GM12891 (cell line): ENCODE data around the gene COL8A2.

Experiments used
- DNase-seq: peaks from one replicate; pipeline ENCODE4 v3.0.0; 2011; ENCODE audit warnings: low spot score; ENCODE audit not compliant: insufficient read length
- FAIRE-seq: peaks from 2 replicates; lab custom pipeline; 2011; peaks lifted over from hg19 to GRCh38; lab: Jason Lieb, UNC
- PAX5 ChIP-seq: IDR thresholded peaks from 2 replicates; pipeline ENCODE4 v1.6.1; 2011; ENCODE audit warnings: low read length, moderate library complexity, mild to moderate bottlenecking; ENCODE audit not compliant: insufficient read depth, severe bottlenecking
- POLR2A ChIP-seq: IDR thresholded peaks from 2 replicates; pipeline ENCODE4 v1.6.1; 2011; ENCODE audit warnings: low read depth, low read length, control low read depth
- POLR2AphosphoS5 ChIP-seq: IDR thresholded peaks from 2 replicates; pipeline ENCODE4 v1.6.1; 2011; ENCODE audit warnings: low read depth, low read length, control low read depth
- POU2F2 ChIP-seq: IDR thresholded peaks from 2 replicates; pipeline ENCODE4 v1.6.1; 2011; ENCODE audit warnings: low read depth, mild to moderate bottlenecking, control low read depth, low read length, moderate library complexity
- SPI1 ChIP-seq: IDR thresholded peaks from 2 replicates; pipeline ENCODE4 v1.6.1; 2011; ENCODE audit warnings: low read depth, low read length, control low read depth
- TAF1 ChIP-seq: IDR thresholded peaks from 2 replicates; pipeline ENCODE4 v1.6.1; 2011; ENCODE audit warnings: low read depth, low read length, control low read depth

Gene COL8A2

DNA sequence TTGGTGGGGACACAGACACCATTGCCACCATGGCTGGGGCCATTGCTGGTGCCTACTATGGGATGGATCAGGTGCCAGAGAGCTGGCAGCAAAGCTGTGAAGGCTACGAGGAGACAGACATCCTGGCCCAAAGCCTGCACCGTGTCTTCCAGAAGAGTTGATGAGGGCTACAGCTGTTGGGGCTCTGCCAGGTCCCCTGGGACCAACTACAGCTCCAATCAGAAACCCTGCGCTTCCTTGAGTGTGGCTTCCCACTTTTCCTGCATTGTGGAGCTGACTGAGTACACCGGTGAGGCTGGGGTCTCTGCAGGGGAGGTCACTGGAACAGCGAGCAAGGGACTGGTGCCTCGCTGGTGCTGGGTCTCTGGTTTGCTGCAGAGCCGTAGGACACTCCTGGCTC is 31.8 kb downstream of the COL8A2 start:
- DNase-seq (no peak), FAIRE-seq (no peak)
- TF ChIP-seq SPI1: no peak
- TF ChIP-seq POU2F2: no peak
- TF ChIP-seq POLR2A: no peak
- no peak for TF ChIP-seq TAF1
- no peak for TF ChIP-seq PAX5
- no peak for TF ChIP-seq POLR2AphosphoS5

DNA sequence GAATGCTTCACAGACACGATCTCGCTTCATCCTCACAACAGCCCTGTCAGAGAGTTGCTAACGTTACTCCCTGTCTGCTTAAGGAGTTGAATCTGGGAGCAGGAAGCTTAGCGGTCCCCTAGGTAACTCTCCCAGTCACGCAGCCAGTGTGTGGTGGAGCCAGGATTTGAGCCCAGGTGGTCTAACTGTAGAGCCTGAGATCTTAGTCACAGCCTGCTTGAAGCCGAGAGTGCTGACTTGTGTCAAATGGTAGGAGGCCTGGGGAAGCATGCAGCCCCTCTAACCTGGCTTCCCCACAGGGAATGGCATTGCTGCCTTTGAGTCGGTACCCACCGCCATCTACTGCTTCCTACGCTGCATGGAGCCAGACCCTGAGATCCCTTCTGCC is 32.2 kb downstream of the COL8A2 start:
- TF ChIP-seq POLR2A (no peak), TAF1 (no peak)
- no peak for FAIRE-seq
- DNase-seq: no peak

DNA sequence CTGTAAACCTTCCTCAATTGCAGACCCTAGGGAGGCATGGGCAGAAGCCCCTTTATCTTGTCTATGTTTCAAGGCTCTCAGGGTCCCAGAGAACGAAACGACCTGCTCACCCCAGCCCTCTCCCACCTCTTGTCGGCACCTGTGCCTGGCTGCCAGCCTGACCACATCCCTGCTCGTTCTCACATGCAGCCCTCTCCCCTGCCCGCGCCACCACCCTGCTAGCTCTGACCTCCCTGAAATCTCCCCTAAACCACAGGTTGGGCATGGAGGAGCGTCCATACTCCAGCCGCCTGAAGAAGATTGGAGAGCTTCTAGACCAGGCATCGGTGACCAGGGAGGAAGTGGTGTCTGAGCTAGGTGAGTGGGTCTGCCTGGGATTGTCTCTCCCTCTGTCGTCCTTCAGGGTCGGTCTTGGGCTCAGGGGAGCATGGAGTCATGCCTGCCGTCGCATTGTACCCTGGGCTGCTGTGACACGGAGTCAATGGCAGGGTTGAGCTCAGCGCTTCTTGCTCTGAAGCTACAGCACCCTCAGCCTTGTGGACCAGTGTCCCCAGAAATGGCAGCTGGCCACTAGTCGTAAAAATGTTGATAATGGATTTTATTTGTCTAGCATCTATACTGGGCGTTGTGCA is 32.7 kb downstream of the COL8A2 start:
- FAIRE-seq: no peak
- no peak for TF ChIP-seq POLR2AphosphoS5
- TF ChIP-seq PAX5: no peak
- TF ChIP-seq SPI1: no peak
- no peak for TF ChIP-seq TAF1
- TF ChIP-seq POU2F2: no peak
- no peak for DNase-seq

DNA sequence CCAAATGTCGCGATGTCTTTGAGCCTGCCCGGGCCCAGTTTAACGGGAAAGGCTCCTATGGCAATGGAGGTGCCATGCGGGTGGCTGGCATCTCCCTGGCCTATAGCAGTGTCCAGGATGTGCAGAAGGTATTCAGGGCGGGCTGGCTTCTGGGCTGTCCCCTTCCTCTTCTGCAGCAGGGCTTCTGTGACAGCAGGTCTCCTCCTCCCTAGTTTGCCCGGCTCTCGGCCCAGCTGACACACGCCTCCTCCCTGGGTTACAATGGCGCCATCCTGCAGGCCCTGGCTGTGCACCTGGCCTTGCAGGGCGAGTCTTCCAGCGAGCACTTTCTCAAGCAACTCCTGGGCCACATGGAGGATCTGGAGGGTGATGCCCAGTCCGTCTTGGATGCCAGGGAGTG is 33.3 kb downstream of the COL8A2 start:
- FAIRE-seq (no peak), DNase-seq (no peak)
- no peak for TF ChIP-seq PAX5
- no peak for TF ChIP-seq TAF1
- no peak for TF ChIP-seq SPI1
- TF ChIP-seq POU2F2: no peak

DNA sequence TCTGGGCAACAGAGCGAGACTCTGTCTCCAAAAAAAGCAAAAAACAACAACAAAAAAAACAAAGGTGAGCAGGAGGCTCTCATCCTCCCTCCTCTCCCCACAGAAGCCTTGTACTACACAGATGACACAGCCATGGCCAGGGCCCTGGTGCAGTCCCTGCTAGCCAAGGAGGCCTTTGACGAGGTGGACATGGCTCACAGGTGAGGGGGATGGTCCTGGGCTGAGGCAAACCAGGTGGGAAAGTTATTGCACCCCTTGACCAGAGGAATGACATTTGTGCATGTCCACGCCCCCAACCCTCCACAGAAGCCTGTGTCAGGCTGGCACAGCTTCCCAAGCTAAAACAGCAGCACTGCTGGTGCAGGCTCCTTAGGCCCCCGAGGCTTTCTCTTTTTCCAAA is 33.9 kb downstream of the COL8A2 start:
- FAIRE-seq (no peak), DNase-seq (no peak)
- TF ChIP-seq POLR2A: no peak
- TF ChIP-seq PAX5: no peak
- peak; percentile 49 for TF ChIP-seq POLR2AphosphoS5
- no peak for TF ChIP-seq SPI1
- no peak for TF ChIP-seq TAF1
- no peak for TF ChIP-seq POU2F2

DNA sequence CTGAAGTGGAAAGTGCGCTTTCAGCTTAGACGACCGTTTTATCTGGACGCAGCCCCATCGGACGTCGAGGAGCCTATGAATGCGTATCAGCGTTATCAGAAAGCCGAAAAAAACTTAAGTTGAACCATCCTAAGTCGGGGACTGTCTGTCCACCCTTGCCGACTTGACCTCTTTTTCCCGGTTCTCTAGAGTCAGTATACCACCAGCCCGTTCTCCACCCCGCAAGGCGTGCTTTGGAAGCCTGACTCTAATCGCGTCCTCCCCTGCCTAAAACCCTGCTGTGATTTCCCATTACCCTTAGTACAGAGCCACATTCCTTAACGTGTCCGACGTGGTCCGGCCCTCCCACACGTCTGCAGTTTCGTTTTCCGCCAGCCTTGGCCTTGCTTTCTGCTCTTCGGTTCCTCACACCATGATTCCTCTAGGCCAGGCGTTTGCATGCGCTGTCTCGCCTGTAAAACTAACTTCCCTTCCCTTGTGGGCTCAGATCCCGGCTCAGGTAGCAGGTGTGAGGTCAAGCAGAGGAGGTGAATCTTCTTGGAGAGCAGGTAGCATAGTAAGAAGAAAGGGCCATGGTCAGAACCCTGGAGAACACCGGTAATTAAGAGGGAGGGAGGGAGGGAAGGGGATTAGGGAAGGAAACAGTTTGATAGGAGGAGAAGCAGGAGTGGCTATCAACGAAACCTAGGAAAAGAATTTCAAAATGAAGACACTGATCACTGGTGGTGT is 35.5 kb downstream of the COL8A2 start:
- FAIRE-seq: no peak
- no peak for TF ChIP-seq POU2F2
- TF ChIP-seq POLR2AphosphoS5: no peak
- no peak for TF ChIP-seq PAX5
- peak; percentile 53; the same call in 1 of the 2 replicates for TF ChIP-seq POLR2A
- peak; percentile 51; the same call in 1 of the 2 replicates for TF ChIP-seq TAF1
- TF ChIP-seq SPI1: no peak
- no peak for DNase-seq

DNA sequence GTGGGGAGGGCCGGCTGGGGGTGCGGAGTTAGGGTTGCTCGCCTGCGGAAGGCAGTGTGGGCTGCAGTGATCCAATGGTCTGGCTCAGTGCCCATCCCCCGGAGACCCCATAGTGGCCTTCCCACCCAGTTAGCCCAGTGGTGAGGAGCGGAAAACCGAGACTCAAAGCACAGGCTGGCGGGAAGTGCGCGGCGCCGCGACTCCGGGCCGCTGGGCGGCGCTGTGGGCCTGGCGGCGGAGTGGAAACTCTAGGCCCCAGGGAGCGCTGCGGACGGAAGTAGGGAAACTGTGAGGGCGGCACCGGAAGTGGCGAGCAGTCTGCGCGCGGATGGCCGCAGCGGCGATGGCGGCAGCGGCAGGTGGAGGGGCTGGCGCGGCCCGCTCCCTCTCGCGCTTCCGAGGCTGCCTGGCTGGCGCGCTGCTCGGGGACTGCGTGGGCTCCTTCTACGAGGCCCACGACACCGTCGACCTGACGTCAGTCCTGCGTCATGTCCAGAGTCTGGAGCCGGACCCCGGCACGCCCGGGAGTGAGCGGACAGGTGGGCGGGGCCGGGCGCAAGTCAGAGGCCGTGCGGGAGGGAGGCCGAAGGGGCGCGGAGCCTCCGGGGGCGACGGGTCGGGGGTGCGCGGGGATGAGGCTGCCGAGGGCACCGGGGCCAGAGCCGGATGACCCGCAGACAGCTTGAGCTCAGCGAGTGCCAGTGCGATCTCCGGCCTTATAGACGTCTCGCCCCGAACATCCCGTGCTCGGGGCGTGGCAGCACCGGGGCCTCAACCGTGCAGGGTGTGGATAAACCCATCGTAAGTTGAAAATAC is 36.2 kb downstream of the COL8A2 start, which contains the start of gene ADPRS:
TSS of gene ADPRS (plus strand) at position 316 of the 816 bp plus-strand sequence. CDS start at position 329, 13 bp downstream.
- FAIRE-seq (peak; percentile 98), DNase-seq (peak; percentile 98)
- peak; percentile 97 for TF ChIP-seq POLR2A
- TF ChIP-seq POU2F2: peak; percentile 56; the same call in 1 of the 2 replicates
- peak; percentile 66 for TF ChIP-seq PAX5
- peak; percentile 96 for TF ChIP-seq TAF1
- peak; percentile 59 for TF ChIP-seq SPI1
- peak; percentile 94 for TF ChIP-seq POLR2AphosphoS5

DNA sequence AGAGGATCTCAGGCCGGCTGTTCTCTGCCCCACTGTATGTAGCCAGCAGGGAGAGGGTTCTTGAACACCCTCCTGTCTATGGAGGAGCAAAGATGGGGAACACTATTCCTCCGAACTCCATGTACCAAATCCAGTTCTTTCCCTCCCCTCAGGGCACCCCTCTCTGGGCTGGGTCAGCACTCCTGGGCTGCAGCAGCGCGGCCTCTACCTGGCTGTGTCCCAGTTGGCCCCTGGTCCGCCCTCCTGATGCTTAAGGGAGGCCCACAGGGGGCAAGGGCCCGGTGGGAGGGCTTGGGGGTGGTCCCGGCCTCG is 36.8 kb downstream of the COL8A2 start:
- TF ChIP-seq SPI1 (no peak), POU2F2 (no peak), POLR2AphosphoS5 (no peak)
- DNase-seq (no peak), FAIRE-seq (no peak)

DNA sequence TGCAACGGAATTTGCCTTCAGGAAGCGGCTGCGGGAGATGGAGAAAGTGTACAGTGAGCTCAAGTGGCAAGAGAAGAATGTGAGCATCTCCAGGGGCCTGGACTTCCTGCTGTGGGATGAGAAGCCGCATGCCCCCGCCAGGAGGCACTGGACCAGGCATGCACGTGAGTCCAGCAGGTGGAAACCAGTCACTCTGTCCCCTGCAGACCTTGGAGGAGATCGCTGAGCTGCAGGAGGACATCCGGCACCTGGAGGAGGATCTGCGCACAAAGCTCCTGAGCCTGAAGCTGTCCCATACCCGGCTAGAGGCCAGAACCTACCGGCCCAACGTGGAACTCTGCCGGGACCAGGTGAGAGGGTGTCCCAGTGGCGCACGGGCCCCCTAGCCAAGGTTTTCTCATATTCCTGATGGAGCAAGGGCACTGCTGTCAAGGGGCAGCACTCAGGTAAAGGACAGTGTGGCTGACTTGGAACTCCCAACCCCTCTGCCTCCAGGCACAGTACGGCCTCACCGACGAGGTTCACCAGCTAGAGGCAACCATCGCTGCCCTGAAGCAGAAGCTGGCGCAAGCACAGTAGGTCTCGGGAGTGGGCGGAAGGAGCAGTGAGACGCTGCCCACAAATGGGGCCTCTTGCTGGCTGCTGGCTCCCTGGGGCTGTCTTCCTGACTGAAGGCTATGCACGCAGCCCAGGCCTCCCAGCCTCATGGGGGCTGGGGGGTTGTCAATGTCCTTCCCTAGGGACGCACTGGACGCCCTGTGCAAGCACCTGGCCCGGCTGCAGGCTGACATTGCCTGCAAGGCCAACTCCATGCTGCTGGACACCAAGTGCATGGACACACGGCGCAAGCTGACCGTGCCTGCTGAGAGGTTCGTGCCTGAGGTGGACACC is 37.5 kb downstream of the COL8A2 start:
- no peak for TF ChIP-seq POLR2A
- TF ChIP-seq POLR2AphosphoS5: no peak
- no peak for TF ChIP-seq POU2F2
- no peak for TF ChIP-seq TAF1
- no peak for TF ChIP-seq PAX5
- no peak for TF ChIP-seq SPI1
- FAIRE-seq: no peak

More for the DNA sequence above, 37.5 kb downstream of the COL8A2 start:
- DNase-seq: no peak
